Measurements from ENCODE around the gene SNRNP35.

SNRNP35 gene

DNA sequence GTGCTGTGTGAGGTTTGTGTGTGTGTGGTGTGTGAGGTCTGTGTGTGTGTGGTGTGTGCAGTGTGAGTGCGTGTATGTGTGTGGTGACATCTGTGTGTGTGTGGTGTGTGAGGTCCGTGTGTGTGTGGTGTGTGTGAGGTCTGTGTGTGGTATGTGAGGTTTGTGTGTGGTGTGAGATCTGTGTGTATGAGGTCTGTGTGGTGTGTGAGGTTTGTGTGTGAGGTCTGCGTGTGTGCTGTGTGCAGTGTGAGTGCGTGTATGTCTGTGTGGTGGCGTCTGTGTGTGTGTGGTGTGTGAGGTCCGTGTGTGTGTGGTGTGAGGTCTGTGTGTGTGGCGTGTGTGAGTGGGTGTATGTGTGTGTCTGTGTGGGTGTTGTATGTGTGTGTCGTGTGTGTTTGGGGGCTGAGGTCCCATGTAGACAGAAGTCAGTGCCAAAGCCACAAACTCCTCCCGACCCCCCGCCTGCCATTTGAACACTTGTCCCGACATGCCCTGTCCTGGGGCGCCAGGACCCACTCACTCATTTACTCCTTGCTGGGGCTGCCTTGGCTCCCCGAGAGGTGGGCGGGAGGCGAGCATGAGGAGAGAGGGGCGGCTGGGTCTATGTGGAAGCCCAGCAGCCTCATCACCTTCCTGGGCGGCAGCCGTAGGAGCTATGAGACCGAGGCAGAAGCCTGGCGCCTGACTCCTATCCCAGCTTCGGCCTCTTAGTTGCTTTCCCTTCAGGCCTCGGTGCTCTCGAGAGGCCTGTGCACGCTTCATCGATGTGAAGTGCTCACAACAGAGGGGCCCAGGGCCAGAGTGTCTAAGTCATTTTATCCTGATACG lies 55.1 kb downstream of the SNRNP35 start (continued):
- TF ChIP-seq, protein P1, sequence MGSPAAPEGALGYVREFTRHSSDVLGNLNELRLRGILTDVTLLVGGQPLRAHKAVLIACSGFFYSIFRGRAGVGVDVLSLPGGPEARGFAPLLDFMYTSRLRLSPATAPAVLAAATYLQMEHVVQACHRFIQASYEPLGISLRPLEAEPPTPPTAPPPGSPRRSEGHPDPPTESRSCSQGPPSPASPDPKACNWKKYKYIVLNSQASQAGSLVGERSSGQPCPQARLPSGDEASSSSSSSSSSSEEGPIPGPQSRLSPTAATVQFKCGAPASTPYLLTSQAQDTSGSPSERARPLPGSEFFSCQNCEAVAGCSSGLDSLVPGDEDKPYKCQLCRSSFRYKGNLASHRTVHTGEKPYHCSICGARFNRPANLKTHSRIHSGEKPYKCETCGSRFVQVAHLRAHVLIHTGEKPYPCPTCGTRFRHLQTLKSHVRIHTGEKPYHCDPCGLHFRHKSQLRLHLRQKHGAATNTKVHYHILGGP (tag by site-specific recombination; IDR thresholded peaks at IDR 0.05), result no peak
- no peak for TF ChIP-seq ZNF184 (tag by site-specific recombination; IDR thresholded peaks at IDR 0.05)
- TF ChIP-seq ZXDB (tag by site-specific recombination; IDR thresholded peaks at IDR 0.05), result no peak
- no peak for TF ChIP-seq ZNF549 (tag by site-specific recombination; IDR thresholded peaks at IDR 0.05)
- no peak for TF ChIP-seq SALL2 (tag by site-specific recombination; IDR thresholded peaks at IDR 0.05; ENCODE audit: borderline replicate concordance)
- no peak for TF ChIP-seq ZNF677 (tag by site-specific recombination; IDR thresholded peaks at IDR 0.05)
- no peak for TF ChIP-seq GLI4 (tag by site-specific recombination; IDR thresholded peaks at IDR 0.05)
- no peak for TF ChIP-seq ZNF501 (tag by site-specific recombination; IDR thresholded peaks at IDR 0.05)
- TF ChIP-seq ZNF311 (tag by site-specific recombination; IDR thresholded peaks at IDR 0.05; ENCODE audit: borderline replicate concordance), result peak; percentile 46; the same call in 1 of the 2 replicates
- no peak for TF ChIP-seq ZNF341 (tag by site-specific recombination; IDR thresholded peaks at IDR 0.05; ENCODE audit: low read depth)
- TF ChIP-seq ZNF629 (tag by site-specific recombination; IDR thresholded peaks at IDR 0.05), result no peak
- peak; percentile 94 for TF ChIP-seq EGR2 (tag by site-specific recombination; IDR thresholded peaks at IDR 0.05; ENCODE audit: low read depth)
- no peak for TF ChIP-seq KLF7 (tag by site-specific recombination; IDR thresholded peaks at IDR 0.05; ENCODE audit: borderline replicate concordance)
- TF ChIP-seq, protein P2, sequence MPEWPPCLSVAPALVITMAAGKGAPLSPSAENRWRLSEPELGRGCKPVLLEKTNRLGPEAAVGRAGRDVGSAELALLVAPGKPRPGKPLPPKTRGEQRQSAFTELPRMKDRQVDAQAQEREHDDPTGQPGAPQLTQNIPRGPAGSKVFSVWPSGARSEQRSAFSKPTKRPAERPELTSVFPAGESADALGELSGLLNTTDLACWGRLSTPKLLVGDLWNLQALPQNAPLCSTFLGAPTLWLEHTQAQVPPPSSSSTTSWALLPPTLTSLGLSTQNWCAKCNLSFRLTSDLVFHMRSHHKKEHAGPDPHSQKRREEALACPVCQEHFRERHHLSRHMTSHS (tag by site-specific recombination; IDR thresholded peaks at IDR 0.05), result no peak
- no peak for TF ChIP-seq ZNF626 (tag by site-specific recombination; IDR thresholded peaks at IDR 0.05)
- no peak for TF ChIP-seq ZNF571 (tag by site-specific recombination; IDR thresholded peaks at IDR 0.05)
- TF ChIP-seq SP7 (tag by site-specific recombination; IDR thresholded peaks at IDR 0.05), result no peak
- peak; percentile 95 for TF ChIP-seq ZFHX2 (tag by site-specific recombination; conservative IDR thresholded peaks at IDR 0.05)
- no peak for TF ChIP-seq ZNF48 (tag by site-specific recombination; IDR thresholded peaks at IDR 0.05)
- TF ChIP-seq, protein P3, sequence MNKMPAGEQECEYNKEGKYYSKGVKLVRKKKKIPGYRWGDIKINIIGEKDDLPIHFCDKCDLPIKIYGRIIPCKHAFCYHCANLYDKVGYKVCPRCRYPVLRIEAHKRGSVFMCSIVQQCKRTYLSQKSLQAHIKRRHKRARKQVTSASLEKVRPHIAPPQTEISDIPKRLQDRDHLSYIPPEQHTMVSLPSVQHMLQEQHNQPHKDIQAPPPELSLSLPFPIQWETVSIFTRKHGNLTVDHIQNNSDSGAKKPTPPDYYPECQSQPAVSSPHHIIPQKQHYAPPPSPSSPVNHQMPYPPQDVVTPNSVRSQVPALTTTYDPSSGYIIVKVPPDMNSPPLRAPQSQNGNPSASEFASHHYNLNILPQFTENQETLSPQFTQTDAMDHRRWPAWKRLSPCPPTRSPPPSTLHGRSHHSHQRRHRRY (tag by site-specific recombination; IDR thresholded peaks at IDR 0.05), result no peak
- TF ChIP-seq, protein P4, sequence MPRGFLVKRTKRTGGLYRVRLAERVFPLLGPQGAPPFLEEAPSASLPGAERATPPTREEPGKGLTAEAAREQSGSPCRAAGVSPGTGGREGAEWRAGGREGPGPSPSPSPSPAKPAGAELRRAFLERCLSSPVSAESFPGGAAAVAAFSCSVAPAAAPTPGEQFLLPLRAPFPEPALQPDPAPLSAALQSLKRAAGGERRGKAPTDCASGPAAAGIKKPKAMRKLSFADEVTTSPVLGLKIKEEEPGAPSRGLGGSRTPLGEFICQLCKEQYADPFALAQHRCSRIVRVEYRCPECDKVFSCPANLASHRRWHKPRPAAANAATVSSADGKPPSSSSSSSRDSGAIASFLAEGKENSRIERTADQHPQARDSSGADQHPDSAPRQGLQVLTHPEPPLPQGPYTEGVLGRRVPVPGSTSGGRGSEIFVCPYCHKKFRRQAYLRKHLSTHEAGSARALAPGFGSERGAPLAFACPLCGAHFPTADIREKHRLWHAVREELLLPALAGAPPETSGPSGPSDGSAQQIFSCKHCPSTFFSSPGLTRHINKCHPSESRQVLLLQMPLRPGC (tag by site-specific recombination; IDR thresholded peaks at IDR 0.05), result 0 out of 2 replicates have a peak, but pooled peaks have one; percentile 28
- TF ChIP-seq, protein P5, sequence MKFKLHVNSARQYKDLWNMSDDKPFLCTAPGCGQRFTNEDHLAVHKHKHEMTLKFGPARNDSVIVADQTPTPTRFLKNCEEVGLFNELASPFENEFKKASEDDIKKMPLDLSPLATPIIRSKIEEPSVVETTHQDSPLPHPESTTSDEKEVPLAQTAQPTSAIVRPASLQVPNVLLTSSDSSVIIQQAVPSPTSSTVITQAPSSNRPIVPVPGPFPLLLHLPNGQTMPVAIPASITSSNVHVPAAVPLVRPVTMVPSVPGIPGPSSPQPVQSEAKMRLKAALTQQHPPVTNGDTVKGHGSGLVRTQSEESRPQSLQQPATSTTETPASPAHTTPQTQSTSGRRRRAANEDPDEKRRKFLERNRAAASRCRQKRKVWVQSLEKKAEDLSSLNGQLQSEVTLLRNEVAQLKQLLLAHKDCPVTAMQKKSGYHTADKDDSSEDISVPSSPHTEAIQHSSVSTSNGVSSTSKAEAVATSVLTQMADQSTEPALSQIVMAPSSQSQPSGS (tag by site-specific recombination; IDR thresholded peaks at IDR 0.05; ENCODE audit: low read depth), result no peak
- TF ChIP-seq ZFP69B (tag by site-specific recombination; IDR thresholded peaks at IDR 0.05), result no peak
- TF ChIP-seq ZIC2 (tag by site-specific recombination; IDR thresholded peaks at IDR 0.05), result peak; percentile 59
- TF ChIP-seq, protein P6, sequence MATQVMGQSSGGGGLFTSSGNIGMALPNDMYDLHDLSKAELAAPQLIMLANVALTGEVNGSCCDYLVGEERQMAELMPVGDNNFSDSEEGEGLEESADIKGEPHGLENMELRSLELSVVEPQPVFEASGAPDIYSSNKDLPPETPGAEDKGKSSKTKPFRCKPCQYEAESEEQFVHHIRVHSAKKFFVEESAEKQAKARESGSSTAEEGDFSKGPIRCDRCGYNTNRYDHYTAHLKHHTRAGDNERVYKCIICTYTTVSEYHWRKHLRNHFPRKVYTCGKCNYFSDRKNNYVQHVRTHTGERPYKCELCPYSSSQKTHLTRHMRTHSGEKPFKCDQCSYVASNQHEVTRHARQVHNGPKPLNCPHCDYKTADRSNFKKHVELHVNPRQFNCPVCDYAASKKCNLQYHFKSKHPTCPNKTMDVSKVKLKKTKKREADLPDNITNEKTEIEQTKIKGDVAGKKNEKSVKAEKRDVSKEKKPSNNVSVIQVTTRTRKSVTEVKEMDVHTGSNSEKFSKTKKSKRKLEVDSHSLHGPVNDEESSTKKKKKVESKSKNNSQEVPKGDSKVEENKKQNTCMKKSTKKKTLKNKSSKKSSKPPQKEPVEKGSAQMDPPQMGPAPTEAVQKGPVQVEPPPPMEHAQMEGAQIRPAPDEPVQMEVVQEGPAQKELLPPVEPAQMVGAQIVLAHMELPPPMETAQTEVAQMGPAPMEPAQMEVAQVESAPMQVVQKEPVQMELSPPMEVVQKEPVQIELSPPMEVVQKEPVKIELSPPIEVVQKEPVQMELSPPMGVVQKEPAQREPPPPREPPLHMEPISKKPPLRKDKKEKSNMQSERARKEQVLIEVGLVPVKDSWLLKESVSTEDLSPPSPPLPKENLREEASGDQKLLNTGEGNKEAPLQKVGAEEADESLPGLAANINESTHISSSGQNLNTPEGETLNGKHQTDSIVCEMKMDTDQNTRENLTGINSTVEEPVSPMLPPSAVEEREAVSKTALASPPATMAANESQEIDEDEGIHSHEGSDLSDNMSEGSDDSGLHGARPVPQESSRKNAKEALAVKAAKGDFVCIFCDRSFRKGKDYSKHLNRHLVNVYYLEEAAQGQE (tag by site-specific recombination; IDR thresholded peaks at IDR 0.05), result no peak
- no peak for TF ChIP-seq SETDB1 (IDR thresholded peaks at IDR 0.05; ENCODE audit: insufficient read length, low read length)
- no peak for TF ChIP-seq ZNF266 (tag by site-specific recombination; IDR thresholded peaks at IDR 0.05; ENCODE audit: low read depth)

Data from HEK293 (cell line).